ENCODE measurements around the gene ATP5PB.

The ATP5PB gene, protein sequence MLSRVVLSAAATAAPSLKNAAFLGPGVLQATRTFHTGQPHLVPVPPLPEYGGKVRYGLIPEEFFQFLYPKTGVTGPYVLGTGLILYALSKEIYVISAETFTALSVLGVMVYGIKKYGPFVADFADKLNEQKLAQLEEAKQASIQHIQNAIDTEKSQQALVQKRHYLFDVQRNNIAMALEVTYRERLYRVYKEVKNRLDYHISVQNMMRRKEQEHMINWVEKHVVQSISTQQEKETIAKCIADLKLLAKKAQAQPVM

DNA sequence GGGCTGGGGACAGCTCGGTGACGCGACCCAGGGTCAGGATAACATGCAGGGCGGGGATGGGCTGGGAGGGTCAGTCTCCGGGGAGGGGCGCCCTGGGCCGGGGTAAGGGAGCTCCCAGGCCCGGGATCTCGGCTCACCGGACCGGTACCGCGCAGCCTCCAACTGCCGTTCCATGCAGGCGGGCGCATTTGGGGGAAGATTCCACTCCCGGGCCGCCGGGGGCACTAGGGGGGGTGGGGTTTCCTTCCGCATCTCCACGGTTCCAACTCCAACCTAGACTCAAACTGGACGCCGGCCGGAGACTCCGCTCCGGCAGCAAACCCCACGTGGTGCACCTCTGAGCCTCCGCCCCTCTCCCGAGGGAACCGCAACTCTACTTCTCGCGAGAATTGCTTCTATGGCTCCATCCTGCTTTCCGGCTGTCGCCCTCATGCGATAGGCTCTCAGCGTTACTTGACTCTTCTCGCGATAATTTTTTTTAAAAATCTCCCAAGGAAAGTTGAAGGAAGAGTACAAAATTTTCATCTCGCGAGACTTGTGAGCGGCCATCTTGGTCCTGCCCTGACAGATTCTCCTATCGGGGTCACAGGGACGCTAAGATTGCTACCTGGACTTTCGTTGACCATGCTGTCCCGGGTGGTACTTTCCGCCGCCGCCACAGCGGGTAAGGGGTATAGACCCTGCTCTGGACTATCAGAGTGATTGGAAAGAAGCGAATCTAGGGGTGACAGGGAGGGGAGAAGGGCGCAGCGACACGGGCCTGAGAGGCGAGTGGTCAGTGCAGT, at the start of gene ATP5PB, which contains the start of gene WDR77:
Gene ATP5PB, plus strand, starts transcription at position 547 of the 785 bp plus-strand sequence. Its CDS starts 78 bp downstream, at position 625.
Gene WDR77, minus strand, starts transcription at position 339 of the 785 bp plus-strand sequence. Its CDS starts 87 bp downstream, at position 252.
- peak; percentile 98 for DNase-seq

- DNase-seq = peak; percentile 32
Measured at GRCh38 chr1:111399792-111400610, 49.3 kb upstream of the ATP5PB start.

DNA sequence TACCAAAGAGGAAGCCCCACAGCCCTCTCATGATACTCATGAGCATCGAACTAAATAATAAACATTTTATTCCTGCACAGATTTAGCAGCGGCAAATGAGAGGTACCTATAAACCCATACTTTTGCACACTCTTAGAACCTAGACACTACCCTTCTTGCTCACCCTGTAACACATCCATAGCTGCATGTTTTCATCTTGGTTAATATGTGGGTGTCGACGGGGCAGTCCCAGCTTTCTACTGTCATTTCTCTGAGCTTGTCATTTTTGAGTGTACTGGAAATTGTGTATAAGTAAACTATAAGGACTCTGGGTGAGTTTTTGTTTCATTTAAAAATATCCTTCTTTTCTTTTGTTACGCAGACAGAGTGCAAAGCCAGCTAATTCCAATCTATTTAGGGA, 47.2 kb upstream of the ATP5PB start:
- no peak for DNase-seq

DNA sequence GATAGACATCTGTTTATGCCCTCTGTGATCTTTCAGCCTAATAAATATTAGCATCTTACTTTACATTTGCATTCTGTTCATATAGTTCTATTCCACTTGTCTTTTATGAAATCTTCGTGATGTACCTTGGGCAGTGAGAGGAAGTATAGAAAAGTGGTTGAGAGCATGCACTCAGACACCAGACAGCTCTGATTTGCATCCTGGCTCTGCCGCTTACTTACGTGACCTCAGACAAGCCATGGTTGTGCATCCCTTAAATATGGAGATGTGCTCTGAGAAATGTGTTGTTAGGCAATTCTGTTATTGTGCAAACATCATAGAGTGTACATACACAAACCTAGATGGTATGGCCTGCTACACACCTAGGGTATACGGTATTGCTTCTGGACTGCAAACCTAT, 44.7 kb upstream of the ATP5PB start:
- no peak for DNase-seq

- DNase-seq = peak; percentile 47
Measured at GRCh38 chr1:111406321-111406768, 42.9 kb upstream of the ATP5PB start.

GRCh38 chr1:111407301-111407700, 42.0 kb upstream of the ATP5PB start:
- DNase-seq = no peak

- no peak for DNase-seq
Measured at GRCh38 chr1:111412839-111413238, 36.4 kb upstream of the ATP5PB start.

- no peak for DNase-seq
Measured at GRCh38 chr1:111414756-111415155, 34.5 kb upstream of the ATP5PB start.

- no peak for DNase-seq
Measured at GRCh38 chr1:111415461-111415860, 33.8 kb upstream of the ATP5PB start.

GRCh38 chr1:111417755-111418154, 31.5 kb upstream of the ATP5PB start:
- DNase-seq = no peak

- no peak for DNase-seq
Measured at GRCh38 chr1:111419037-111419436, 30.2 kb upstream of the ATP5PB start.

- DNase-seq = no peak
Measured at GRCh38 chr1:111420377-111420776, 28.9 kb upstream of the ATP5PB start.

DNA sequence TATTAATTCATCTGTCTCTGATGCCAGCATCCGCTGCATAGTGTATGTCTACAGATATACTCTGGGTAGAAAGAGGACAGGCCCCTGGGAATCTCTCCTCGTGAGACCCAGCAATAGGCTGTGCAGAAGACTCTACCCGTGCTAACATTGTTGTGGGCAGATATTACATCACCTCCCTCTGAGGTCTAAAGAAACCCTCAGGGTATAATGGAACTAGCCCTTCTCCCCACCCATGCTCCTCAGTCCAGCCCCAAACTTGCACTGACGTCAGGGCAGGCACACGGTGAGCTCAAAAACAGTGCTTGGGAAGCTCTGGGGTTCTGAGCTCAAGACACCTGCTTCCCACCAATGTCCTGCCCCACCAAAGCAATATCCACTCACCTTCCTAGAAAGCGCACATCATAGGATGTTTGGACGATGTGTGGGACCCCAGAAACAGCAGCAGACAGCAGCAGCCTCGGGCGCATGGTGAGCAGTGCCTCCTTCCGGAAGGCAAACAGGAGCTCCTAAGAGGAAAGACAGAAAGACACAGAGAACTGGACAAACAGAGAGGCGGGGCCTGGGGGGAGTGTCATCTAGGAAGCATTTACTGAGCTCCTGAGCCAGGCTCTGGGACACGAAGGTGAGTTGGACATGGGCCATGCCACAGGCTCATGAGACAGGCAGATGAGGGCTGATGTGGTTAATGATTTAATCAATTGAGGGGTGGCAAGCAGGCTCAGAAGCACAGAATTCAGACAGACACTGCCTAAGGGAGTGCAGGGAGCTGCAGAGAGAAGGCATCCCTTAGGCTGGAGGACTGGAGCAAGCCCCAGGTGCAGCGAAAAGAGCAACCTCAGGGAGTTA, 26.5 kb upstream of the ATP5PB start:
- no peak for DNase-seq

GRCh38 chr1:111424281-111424680, 25.0 kb upstream of the ATP5PB start:
- DNase-seq = no peak

DNA sequence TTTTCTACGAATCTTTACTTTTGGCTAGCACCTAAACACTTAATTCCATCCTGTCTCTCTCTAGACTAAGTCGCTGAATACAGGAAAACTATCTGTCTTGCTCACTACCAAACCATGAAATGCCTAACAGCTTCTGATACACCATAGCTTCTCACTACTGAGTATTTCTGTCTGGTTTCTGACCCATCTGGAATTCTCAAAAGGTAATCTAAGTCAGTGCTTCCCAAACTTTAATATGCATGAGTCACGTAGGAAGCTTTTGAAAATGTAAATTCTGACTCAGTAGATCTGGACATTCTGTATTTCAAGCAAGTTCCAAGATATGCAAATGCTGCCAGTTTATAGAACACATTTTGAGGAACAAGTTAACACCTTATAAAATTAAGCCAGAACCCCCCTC, 12.5 kb upstream of the ATP5PB start:
- DNase-seq = no peak

GRCh38 chr1:111439461-111440351, 9.6 kb upstream of the ATP5PB start:
- no peak for DNase-seq

GRCh38 chr1:111441573-111442192, 7.6 kb upstream of the ATP5PB start:
- no peak for DNase-seq

DNA sequence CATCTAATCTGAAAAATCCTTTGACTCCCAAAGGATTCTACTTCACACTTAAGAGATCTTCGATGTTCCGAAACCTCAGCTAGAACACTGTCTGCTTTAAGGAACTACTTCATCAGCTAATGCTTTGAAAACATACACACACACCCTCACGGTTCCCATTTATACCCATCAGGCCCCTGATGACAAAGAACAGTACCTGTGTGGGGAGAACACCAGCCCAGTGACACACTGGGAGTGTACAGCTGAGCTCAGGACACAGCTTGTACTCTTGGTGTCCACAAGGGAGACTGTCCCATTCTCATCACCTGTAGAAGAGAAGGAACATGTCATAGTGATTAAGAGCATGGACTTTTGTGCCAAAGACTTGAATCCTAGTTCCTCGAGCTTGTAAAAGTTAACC, 6.8 kb upstream of the ATP5PB start:
- DNase-seq = no peak

DNA sequence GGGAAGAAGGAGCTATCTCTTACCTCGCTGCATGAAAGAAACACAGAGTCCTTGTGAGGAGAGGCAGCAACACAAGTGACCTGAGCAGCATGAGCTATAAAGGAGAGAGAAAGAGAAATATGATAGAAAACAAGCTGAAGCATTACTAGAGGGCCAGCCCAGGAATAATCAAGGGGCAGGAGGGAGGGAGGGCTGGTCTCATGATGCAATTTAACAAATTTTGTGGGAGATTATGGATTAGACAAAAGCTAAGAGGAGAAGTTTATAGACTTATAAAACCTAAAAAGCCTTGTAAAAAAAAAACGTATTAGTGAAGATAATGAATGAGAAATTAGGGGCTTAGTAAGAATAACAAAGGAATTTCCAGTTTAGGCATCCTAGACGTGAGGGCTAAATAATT, 5.2 kb upstream of the ATP5PB start:
- DNase-seq = no peak

- no peak for DNase-seq
Measured at GRCh38 chr1:111446546-111446945, 2.7 kb upstream of the ATP5PB start.

Measured in NCI-H774 (cell line).